Tracheal epithelial cell (primary cell): ENCODE measurements around the gene ZNF462. TPM values are rescaled to one million over a fixed set of nuclear protein-coding genes. Genes with fewer than 3 reads are reported as not detected.

Experiments used
- total RNA-seq: library from RNA; depleted of rRNA; stranded (reverse); fragments of >200 nt; gene quantifications from 2 replicates; pipeline ENCODE4 v1.2.1, GENCODE V29; 2014

Gene ZNF462, protein sequence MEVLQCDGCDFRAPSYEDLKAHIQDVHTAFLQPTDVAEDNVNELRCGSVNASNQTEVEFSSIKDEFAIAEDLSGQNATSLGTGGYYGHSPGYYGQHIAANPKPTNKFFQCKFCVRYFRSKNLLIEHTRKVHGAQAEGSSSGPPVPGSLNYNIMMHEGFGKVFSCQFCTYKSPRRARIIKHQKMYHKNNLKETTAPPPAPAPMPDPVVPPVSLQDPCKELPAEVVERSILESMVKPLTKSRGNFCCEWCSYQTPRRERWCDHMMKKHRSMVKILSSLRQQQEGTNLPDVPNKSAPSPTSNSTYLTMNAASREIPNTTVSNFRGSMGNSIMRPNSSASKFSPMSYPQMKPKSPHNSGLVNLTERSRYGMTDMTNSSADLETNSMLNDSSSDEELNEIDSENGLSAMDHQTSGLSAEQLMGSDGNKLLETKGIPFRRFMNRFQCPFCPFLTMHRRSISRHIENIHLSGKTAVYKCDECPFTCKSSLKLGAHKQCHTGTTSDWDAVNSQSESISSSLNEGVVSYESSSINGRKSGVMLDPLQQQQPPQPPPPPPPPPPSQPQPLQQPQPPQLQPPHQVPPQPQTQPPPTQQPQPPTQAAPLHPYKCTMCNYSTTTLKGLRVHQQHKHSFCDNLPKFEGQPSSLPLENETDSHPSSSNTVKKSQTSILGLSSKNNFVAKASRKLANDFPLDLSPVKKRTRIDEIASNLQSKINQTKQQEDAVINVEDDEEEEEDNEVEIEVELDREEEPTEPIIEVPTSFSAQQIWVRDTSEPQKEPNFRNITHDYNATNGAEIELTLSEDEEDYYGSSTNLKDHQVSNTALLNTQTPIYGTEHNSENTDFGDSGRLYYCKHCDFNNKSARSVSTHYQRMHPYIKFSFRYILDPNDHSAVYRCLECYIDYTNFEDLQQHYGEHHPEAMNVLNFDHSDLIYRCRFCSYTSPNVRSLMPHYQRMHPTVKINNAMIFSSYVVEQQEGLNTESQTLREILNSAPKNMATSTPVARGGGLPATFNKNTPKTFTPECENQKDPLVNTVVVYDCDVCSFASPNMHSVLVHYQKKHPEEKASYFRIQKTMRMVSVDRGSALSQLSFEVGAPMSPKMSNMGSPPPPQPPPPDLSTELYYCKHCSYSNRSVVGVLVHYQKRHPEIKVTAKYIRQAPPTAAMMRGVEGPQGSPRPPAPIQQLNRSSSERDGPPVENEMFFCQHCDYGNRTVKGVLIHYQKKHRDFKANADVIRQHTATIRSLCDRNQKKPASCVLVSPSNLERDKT (N-terminal part only)
- total RNA-seq = 14.5 and 18.1 TPM in 2 replicates

GRCh38 chr9:106862821-106863720 lies at the start of gene ZNF462:
Gene ZNF462, plus strand, starts transcription at chr9:106863166. Its CDS starts 60,218 bp downstream, at chr9:106923384.

